C4-2B (cell line): ENCODE data around the gene CBX7.

Experiments
- CTCF ChIP-seq: fragments of 450-650 bp; conservative IDR thresholded peaks from 2 replicates; pipeline ENCODE4 v1.5.1; 2017; ENCODE audit warnings: mild to moderate bottlenecking
- ZFX ChIP-seq: fragments of 450-650 bp; IDR thresholded peaks from 2 replicates; pipeline ENCODE4 v1.6.1; 2017

GRCh38 chr22:39176143-39176713 is 23.7 kb upstream of the CBX7 start:
- TF ChIP-seq CTCF (no peak), ZFX (no peak)
